ENCODE results near the gene NELFA.
A peak's percentile ranks its signal among the peaks of the same experiment; 100 is the strongest.

Gene NELFA

DNA sequence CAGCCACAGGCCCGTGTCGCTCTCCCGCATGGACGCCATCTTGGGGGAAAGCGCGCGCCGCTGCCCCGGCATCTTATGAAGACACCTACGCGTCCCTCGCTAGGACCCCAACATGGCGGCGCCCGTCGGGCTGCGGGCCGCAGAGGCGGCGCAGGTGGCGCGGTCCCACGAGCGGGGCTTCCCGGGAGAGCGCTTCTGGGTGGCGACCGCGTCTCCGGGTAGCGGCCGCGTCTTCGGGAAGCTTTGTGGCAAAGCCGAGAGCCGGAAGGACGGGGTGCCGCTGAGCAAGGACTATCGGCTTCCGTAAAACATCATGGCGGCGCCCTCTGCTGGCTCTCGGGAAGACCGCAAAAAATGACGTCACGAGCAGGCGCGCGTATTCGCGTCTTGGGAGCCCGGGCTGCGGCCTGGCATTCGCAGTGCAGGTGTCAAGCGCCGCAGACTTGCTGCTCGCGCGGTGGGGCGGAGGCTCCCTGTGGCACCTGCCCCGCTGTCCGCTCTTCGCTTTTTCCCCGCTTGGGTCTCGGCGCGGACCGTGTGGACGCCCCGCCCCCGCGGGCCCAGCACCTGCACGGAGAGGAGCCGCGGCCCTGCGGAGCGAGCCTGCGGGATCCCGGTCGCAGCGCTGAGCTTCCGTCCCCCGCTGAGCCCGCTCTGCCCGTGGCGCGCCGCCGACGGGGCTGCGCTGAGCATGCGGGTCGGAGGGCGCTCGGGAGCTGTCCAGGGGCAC lies at the start of gene NELFA:
TSS of gene NELFA (minus strand) at position 54 of the 730 bp plus-strand sequence. CDS start at position 39, 15 bp downstream.
- peak; percentile 90 for DNase-seq (ENCODE audit: low read depth)

DNA sequence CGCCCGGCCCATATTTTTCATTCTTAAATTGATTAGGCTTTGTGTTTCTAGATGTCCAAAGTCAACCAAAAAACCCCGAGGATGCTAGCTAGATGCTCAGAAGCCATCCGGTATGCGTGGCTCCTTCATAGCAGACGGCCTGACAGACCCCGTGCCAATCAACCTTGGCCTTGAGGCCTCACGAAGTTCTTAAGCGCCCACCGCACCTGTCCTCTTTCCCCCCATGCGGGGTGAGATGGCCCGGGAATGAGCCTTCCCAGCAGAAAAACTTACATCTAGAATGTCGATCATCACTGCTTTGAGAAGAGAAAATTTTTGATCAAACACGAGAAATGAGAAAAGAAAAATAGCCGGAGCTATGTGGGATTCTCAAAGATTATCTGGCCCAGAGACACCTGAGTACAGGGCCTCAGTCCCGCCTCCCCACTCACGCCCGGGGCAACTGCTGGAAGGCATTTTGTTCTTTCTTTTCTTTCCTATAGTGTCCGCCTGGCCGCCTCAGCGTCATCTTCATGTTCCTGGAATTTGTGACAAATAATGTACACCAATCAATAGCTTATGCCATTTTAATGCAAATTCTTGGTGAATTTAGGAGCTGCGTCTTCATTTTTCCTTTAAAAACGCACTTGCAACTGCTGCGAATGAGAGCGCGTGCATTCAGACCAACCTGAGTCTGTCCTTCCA lies 48.8 kb upstream of the NELFA start:
- no peak for DNase-seq (ENCODE audit: low read depth)

DNA sequence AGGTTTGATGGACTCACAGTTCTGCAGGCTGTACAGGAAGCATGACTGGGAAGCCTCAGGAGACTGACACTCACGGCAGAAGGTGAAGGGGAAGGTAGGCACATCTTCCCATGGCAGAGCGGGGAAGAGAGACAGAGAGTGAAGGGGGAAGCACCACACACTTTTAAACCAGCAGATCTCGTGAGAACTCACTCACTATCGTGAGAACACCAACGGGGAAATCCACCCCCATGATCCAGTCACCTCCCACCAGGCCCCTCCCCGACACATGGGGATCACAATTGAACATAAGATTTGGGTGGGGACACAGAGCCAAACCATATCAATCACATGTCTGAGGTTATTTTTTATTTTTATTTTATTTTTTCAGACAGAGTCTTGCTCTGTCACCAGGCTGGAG lies 45.4 kb upstream of the NELFA start:
- DNase-seq (ENCODE audit: low read depth): no peak

DNA sequence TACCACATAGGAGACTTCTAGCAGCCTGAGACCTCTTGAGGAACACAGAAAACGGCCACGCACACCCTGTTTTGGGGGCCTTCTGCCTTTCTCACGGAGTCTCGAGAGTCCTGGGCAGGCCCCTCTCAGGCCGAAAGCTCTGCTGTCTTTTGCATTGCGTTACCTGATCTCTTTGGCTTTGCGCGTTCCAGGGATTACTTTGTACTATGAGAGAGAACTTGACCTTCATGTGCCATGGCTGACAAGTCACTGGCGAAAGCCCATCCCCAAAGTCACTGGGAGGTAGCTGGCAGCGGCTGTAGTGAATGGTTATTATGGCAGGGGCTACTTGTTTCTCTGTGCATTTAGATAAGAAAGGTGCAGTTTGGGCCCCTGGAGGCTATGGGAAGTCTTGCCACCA lies 42.3 kb upstream of the NELFA start:
- no peak for DNase-seq (ENCODE audit: low read depth)

DNA sequence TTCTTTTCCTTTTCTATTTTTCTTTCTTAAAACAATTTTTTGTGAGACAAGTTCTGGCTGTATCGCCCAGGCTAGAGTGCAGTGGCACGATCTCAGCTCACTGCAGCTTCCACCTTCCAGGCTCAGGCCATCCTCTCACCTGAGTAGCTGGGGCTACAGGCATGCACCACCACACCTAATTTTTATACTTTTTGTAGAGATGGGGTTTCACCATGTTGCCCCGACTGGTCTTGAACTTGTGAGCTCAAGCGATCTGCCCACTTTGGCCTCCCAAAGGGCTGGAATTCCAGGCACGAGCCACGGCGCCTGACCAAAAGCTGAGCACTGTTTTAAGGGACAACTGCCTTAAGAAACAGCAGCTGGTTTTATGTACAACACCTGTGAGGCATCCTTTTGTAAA lies 41.0 kb upstream of the NELFA start:
- DNase-seq (ENCODE audit: low read depth): no peak

DNA sequence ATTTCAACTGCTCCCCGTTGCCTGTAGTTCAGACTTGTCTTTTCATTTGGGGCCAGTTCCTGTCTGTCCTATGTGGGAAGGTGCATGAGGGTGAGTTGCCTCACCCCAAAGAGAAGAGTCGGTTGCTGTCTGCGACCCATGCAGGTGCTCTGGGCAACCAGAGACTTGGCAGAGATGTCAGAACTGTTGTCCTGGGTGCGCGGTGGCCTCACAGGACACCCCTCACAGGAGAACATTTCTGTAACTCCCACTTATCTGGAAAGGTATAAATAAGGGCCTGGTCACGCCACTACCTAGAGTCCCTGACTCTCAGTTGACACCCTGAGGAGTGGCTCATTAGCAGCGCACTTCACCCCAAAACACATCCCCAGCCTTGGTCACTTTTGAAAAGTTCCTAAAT lies 40.6 kb upstream of the NELFA start:
- DNase-seq (ENCODE audit: low read depth): no peak

DNA sequence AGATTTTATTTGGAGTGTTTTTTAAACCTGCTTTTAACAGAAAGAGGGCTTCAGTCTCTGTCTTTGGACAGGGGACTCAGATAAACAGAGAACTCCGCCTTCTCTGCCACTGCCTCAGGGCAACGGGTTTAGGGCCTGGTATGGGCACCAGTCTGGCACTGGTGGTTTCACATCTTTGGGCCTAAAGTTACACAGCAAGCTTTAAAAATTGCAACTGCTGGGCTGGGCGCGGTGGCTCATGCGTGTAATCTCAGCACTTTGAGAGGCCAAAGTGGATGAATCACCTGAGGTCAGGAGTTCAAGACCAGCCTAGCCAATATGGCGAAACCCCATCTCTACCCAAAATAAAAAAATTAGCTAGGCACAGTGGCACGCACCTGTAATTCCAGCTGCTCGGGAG lies 40.1 kb upstream of the NELFA start:
- no peak for DNase-seq (ENCODE audit: low read depth)

DNA sequence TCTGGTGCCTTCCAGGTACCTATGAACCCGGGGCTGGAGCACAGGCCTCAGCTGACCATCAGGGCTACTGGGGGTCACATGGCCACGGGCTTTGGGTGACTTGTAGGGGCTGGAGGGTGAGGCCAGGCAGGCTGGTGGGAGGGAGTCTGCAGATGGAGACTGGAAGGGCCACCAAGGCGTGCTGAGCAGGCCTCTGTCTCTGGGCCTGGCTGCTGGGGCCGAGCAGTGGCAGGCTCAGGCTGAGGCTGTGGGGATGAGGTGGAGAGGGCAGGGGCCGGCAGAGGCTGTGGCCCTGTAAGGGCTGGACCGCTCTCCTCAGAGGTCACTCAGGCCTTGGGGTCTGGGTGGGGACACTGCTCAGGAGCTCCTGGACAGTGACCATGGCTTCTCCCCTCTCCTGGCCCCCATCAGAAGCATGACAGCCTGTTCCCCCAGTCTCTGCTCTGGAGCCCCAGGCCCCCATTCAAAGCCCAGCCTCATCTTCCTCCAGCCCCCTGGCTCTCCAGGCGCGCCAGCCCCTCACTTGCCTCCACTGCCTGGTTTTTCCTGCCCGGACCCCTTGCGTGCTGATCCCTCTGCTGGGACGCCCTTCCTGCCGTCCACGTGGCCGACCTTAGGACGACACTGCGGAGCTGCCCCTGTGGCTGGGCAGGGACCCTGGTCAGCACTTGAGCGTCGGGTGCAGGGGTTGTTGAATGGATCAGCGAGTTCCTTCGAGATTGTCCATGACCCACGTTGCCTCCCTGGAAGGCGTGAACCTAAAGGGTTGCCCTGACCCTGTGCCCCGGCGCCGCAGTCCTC lies 39.2 kb upstream of the NELFA start:
- no peak for DNase-seq (ENCODE audit: low read depth)

DNA sequence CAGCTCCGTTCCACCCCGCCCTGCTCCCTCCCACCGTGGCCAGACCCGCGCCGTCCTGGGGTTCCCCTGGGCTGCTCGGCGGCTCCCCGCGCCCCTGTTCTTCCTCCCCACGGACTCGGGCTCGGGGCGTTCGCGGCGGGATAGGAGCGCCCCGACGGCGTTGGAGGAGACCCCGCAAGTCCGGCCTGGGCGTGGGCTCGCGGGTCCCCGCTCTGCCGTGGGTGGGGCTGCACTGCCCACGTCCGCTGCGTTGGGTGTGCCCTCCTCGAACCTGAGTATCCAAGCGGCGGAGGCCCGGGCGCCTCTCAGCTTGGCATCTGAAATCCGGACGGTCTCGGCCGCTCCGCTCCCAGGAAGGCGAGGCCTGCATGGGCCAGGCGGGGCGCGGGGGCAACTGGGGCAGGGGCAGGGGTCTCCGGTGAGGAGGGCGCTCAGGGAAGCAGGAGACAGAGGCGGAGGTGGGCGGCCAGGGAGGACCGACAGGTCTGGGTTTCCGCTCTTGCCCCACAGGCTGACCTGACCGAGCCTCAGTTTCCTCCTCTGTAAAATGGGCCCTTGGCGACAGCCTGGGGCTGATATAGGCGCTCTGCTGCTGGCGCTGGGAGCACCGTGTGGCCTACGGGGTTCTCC lies 38.4 kb upstream of the NELFA start:
- no peak for DNase-seq (ENCODE audit: low read depth)

DNA sequence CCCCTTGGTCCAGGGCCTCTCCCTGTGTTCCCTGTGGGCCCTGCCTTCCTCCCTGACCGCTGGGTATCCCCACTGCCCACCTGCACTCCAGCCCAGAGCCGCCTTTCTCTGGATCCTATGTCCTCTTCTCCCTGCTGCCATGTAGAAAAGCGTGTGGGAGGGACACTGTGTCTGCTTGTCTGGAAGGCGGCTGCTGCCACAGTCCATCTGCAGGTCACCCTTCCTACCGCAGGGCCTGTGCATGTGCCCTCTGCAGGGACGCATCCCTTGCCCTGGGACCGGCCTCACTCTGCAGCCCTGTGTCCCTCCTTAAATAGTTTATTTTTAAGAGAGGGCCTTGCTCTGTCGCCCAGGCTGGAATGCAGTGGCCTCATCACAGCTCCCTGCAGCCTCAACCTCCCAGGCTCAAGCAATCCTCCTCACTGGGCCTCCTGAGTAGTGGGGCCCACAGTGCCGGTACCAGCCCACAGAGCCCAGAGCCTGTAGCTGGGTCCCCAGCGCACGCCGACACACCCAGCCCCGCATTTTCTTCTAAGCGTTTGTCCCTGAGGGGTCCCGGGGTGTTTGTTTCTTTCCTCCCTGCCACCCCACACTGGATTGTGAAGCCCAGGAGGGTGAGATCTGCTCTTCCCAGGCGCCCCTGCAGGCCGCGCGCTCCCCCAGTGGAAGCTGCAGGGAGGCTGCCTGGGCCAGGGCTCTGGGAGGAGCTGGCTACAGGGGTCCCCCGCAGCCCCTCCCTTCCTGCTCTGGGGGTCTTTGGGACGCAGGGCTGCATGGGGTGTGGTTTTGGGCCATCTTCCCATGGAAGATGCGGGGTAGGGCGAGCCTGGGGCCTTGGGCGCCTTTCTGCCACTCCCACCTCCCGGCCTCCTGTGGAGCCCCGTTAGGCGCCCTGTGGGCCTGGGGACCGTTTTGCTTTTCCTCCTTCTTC lies 37.5 kb upstream of the NELFA start:
- no peak for DNase-seq (ENCODE audit: low read depth)

DNA sequence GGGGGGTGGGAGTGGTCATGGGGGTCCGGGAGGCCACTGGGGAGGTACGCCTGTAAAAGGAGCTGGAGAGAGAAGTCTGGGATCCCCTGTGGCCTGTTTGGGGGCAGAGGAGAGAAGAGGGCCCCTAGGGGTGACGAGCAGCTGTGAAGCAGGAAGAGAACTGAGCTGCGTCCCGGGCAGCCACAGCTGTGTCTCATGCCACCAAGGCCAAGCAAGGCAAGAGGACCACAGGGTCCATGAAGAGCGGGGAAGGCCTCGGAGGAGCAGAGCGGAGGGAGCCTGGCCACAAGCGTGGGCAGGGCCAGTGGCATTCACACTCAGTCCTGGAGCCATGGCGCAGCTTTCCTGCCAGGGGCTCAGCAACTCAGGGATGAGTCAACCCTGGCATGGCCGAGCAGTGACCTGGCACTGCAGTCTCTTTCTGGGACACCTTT lies 36.8 kb upstream of the NELFA start:
- DNase-seq (ENCODE audit: low read depth): no peak

DNA sequence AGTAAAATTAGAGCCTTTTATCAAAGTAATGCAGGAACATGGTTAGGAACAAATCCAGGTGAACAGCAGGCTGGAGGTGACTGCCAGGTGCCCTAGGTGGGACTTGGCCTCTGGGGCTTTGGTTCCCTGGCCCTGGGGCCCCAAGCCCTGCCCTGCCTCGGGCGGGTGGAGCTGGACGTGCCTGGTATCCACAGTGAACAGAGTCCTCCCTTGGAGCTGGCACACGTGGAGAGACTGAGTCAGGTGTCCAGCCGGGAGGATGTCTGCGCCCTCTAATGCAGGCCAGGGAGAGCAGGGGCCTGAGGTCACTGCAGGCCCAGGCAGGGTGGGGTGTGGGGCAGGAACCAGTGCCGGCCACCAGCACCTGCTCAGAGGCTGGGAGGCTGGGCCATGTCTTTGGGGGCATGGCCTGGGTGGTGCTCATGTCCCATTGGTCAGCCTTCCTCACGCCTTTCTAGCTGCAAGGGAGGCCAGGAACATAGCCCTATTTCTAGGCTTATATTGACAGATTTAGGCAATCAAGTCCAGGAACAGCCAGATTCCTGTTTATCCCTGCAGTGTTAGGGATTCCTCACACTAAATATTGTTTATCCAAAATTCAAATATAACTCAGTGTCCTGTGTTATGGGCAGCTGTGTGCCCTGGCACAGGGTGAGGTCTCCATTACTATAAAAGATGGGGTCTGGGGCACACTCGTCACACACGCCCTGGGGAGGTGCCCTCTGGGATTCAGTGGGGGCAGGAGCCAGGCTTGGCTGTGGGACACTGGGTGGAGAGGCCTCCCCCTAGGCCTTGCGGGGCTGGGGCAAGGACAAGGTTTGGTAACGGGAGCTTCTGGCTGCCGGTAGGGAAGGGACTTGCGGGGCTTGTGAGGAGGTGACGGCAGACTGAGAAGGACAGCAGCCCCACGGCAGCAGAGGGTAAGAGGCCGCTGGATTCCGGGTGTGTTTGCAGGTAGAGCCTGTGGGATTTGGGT lies 36.1 kb upstream of the NELFA start:
- DNase-seq (ENCODE audit: low read depth): no peak

DNA sequence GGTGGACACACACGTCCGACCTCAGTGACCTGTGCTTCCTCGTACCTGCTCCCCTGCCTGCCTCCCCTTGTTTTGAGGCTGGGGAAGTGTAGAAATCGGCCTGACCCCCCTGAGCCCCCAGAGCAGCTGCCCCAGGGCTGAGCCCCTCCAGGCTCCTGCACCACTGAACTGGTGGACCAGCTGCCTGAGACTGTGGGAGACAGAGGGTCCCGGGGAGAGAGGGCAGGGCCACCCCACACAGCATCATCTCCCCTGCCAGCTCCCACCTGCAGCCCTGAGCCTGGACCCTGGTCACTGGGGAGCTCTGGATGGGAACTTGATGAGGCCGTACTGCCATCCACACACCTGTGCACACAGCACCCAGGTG lies 35.3 kb upstream of the NELFA start:
- DNase-seq (ENCODE audit: low read depth): no peak

DNA sequence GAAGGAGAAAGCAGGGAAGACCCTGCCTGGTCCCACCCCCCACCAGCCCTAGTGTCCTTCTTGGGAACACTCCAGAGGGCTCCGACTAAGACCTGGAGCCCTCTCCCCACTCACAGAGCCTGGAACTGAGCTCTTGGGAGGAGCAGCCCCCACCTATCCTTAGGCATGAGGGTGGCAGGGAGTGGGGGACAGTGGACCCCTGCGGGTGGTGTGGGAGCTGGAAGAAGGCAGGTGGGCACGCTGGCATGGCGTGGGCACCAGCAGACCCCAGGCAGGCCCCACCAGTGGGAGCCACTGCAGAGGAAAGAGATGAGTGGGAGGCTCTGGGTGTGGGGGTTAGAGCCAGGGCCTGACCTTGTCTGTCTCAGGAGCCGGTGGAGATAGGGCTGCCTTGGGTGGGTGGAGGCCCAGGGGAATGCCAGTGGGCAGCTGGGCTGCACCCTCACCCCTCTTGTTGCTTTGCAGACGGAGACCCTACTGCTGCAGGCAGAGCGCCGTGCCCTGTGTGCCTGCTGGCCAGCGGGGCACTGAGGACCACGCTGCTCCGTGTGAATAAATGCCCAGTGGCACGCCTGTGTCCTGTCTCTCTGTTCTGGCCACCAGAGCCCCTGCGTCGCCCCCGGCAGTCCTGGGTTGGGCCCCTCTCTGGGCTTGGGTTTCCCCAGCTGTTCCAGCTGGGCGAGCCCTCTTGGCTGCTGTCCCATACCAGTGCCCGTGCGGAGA lies 34.8 kb upstream of the NELFA start:
- no peak for DNase-seq (ENCODE audit: low read depth)

DNA sequence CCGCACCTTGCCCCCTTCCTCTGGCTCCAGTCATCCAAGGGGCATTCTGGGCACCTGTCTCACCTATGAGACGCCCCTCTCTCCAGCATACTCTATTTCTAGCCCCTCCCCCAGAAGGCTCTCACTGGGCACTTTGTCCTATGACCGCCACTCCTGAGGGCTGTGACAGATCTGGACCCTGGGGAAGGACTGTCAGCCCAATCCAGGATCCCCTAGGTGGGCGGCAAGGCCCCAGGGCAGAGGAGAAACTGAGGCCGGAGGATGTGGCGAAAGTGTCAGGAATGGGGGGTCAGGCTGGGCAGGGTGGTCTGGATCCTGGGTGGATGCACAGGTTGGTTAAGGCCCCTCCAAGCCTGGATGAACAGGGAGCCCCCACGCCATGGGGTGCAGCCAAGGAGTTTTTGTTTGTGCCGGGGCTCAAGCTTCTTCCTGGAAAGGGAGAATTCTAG lies 34.2 kb upstream of the NELFA start:
- DNase-seq (ENCODE audit: low read depth): no peak

DNA sequence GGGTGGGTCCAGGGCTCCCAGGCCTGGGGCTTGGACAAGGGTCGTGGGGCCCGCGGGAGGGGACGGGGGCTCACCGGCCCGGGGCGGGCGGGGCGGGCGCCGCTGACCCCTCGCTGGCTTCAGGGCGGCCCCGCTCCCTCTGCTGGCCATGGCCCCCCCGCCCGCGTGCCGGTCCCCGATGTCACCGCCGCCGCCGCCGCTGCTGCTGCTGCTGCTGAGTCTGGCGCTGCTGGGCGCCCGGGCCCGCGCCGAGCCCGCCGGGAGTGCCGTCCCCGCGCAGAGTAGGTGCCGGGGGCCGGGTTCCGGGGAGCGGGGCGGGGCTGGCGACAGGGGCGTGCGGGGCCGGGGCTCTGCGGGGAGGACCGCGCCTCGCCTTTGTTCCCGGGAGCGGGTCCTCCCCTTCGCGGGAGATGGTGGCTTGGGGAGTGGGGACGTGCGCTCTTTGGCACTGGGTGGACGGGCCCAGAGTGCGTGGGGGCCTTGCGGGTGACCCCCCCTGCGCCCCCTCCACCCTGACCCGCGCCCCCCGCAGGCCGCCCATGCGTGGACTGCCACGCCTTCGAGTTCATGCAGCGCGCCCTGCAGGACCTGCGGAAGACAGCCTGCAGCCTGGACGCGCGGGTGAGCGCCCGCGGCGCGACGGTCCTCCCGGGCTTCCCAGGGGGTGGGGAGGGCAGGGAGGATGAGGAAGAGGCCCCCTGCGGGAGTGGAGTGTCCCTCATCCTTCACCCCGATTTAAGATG lies 33.6 kb upstream of the NELFA start:
- no peak for DNase-seq (ENCODE audit: low read depth)

DNA sequence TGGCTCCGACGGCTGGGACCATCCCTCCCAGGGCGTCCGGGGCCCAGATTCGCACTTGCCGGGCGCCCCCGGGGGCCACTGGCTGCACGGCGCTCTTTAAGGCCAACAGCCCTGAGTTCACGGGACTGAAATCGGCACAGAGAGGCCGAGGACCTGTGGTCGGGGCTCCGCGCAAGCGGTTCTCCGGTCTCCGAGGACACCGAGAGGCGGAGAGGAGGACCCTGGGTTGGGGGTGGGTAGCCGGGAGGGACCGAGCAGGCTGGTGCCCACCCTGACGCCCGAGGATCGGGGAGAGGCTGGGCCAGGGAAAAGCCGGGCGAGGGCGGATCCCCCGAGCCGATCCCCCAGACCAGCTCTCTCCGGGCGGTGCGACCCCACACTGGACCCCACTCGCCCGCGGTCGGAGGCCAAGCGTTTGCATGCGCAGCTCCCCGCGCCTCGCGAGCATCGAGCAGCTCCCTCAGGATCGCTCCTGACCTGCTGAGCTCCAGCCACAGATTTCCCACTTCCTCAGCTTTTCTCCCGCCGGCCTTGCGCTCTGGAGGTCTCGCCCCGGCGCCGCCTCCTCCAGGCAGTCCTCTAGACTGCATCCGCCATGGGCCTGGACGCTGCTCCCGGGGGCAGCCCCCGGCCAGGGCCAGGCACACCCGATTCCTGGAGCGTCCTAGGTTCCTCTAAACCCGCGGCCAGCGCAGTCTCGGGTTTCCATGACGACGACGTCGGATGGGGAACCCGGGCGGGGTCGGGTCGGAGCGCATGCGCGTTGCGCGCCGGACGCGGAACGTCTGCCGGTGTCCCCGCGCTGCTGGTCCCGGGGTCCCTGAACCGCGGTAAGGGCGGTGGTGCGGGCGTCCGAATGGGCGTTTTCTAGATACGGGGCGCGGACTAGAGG lies 32.7 kb upstream of the NELFA start:
- peak; percentile 66 for DNase-seq (ENCODE audit: low read depth)

Measured in HS-27A (cell line).